HepG2 (cell line): ENCODE results near the gene MIF4GD. TPM values are rescaled to one million over a fixed set of nuclear protein-coding genes. Genes with fewer than 3 reads are reported as not detected.
A peak's percentile ranks its signal among the peaks of the same experiment; 100 is the strongest.

Source experiments
- ATAD3A ChIP-seq: sonication (generic); formaldehyde crosslinking; IDR thresholded peaks from 2 replicates; pipeline ENCODE4 v1.4.0; 2020; ENCODE audit warnings: missing genetic modification reagents
- BRCA1 ChIP-seq: sonication (generic); formaldehyde crosslinking; IDR thresholded peaks from 2 replicates; pipeline ENCODE4 v1.4.0; 2020; ENCODE audit warnings: missing genetic modification reagents
- GLMP ChIP-seq: sonication (generic); formaldehyde crosslinking; IDR thresholded peaks from 2 replicates; pipeline ENCODE4 v1.9.0; 2021; ENCODE audit warnings: missing genetic modification reagents, mild to moderate bottlenecking, borderline replicate concordance
- GPN1 ChIP-seq: sonication (generic); formaldehyde crosslinking; IDR thresholded peaks from 2 replicates; pipeline ENCODE4 v1.5.1; 2020; ENCODE audit warnings: missing genetic modification reagents, borderline replicate concordance
- HNRNPK ChIP-seq: fragments of 200-400 bp; formaldehyde crosslinking; IDR thresholded peaks from 2 replicates; pipeline ENCODE4 v1.6.1; 2018; ENCODE audit warnings: low read length, low read depth, moderate library complexity, mild to moderate bottlenecking; ENCODE audit not compliant: poor library complexity, severe bottlenecking
- ISX ChIP-seq: sonication (generic); formaldehyde crosslinking; conservative IDR thresholded peaks from 2 replicates; pipeline ENCODE4 v1.5.0; 2020; ENCODE audit warnings: missing genetic modification reagents
- KMT2B ChIP-seq: IDR thresholded peaks from 2 replicates; pipeline ENCODE4 v1.6.1; 2016; ENCODE audit warnings: missing genetic modification reagents, missing compliant biosample characterization
- RARG ChIP-seq: sonication (generic); formaldehyde crosslinking; IDR thresholded peaks from 2 replicates; pipeline ENCODE4 v1.4.0; 2020; ENCODE audit warnings: low read depth, mild to moderate bottlenecking, missing genetic modification reagents
- SIX1 ChIP-seq: sonication (generic); formaldehyde crosslinking; IDR thresholded peaks from 2 replicates; pipeline ENCODE4 v1.4.0; 2020; ENCODE audit warnings: missing genetic modification reagents, borderline replicate concordance
- SNAPC5 ChIP-seq: sonication (generic); formaldehyde crosslinking; IDR thresholded peaks from 2 replicates; pipeline ENCODE4 v1.8.1; 2023; ENCODE audit warnings: mild to moderate bottlenecking, missing genetic modification reagents, borderline replicate concordance
- ZBTB8A ChIP-seq: sonication (generic); formaldehyde crosslinking; IDR thresholded peaks from 2 replicates; pipeline ENCODE4 v1.4.0; 2020; ENCODE audit warnings: mild to moderate bottlenecking, low read depth, missing genetic modification reagents, borderline replicate concordance
- ZFP36L1 ChIP-seq: sonication (generic); formaldehyde crosslinking; IDR thresholded peaks from 2 replicates; pipeline ENCODE4 v1.8.0; 2022; ENCODE audit warnings: mild to moderate bottlenecking, missing genetic modification reagents, moderate library complexity
- ZNF230 ChIP-seq: sonication (generic); formaldehyde crosslinking; IDR thresholded peaks from 2 replicates; pipeline ENCODE4 v1.4.0; 2020; ENCODE audit warnings: mild to moderate bottlenecking, missing genetic modification reagents
- ZNF253 ChIP-seq: sonication (generic); formaldehyde crosslinking; IDR thresholded peaks from 2 replicates; pipeline ENCODE4 v1.8.0; 2022; ENCODE audit warnings: mild to moderate bottlenecking, missing genetic modification reagents, borderline replicate concordance
- ZNF34 ChIP-seq: sonication (generic); formaldehyde crosslinking; IDR thresholded peaks from 2 replicates; pipeline ENCODE4 v1.4.0; 2020; ENCODE audit warnings: mild to moderate bottlenecking, missing genetic modification reagents, borderline replicate concordance
- ZNF660 ChIP-seq: sonication (generic); formaldehyde crosslinking; IDR thresholded peaks from 2 replicates; pipeline ENCODE4 v1.5.1; 2020; ENCODE audit warnings: mild to moderate bottlenecking, low read depth, missing genetic modification reagents, borderline replicate concordance
- ZNF691 ChIP-seq: sonication (generic); formaldehyde crosslinking; IDR thresholded peaks from 2 replicates; pipeline ENCODE4 v1.4.0; 2020; ENCODE audit warnings: missing genetic modification reagents, low read depth, mild to moderate bottlenecking, borderline replicate concordance
- ZNF704 ChIP-seq: sonication (generic); formaldehyde crosslinking; IDR thresholded peaks from 2 replicates; pipeline ENCODE4 v1.8.1; 2023; ENCODE audit warnings: mild to moderate bottlenecking, inconsistent platforms, moderate library complexity, missing genetic modification reagents, borderline replicate concordance
- ZNF788 ChIP-seq: sonication (generic); formaldehyde crosslinking; IDR thresholded peaks from 2 replicates; pipeline ENCODE4 v1.5.0; 2020; ENCODE audit warnings: mild to moderate bottlenecking, missing genetic modification reagents, borderline replicate concordance
- polyA plus RNA-seq, 8 experiments: library from polyadenylated mRNA; depleted of rRNA in 3 of 8; stranded (reverse) in 7 of 8; unstranded in 1 of 8; fragments of >200 nt; fragmentation: Illumina TruSeq in 4 of 8; extraction: Trizol in 4 of 8; gene quantifications; 2 replicates each; pipeline versions ENCODE4 v1.2.1 to v1.2.3, GENCODE V29; 2011 to 2016; ENCODE audit warnings: low read depth in 4 of 8, missing spikeins in 1 of 8, mixed read lengths in 1 of 8; ENCODE audit not compliant: insufficient read depth in 1 of 8
- total RNA-seq, 5 experiments: library from RNA; depleted of rRNA; stranded (reverse); fragments of >200 nt; fragmentation: Illumina TruSeq; extraction: Trizol; gene quantifications; 2 replicates each; pipeline ENCODE4 v1.2.3, GENCODE V29; 2016; ENCODE audit warnings: low read depth in 1 of 5
- TF ChIP-seq, protein P1 (sequence below): sonication (generic); formaldehyde crosslinking; IDR thresholded peaks from 2 replicates; pipeline ENCODE4 v1.5.0; 2020; ENCODE audit warnings: missing genetic modification reagents, mild to moderate bottlenecking, borderline replicate concordance
- TF ChIP-seq, protein P2 (sequence below): sonication (generic); formaldehyde crosslinking; conservative IDR thresholded peaks from 2 replicates; pipeline ENCODE4 v1.8.0; 2022; ENCODE audit warnings: mild to moderate bottlenecking, moderate library complexity, missing genetic modification reagents

The MIF4GD gene
- total and polyA plus RNA-seq, 2 of the 13 experiments (the other 11 are each of a cell fraction or from before 2014, with no cell fraction given) = 14.0 to 28.0 TPM

DNA sequence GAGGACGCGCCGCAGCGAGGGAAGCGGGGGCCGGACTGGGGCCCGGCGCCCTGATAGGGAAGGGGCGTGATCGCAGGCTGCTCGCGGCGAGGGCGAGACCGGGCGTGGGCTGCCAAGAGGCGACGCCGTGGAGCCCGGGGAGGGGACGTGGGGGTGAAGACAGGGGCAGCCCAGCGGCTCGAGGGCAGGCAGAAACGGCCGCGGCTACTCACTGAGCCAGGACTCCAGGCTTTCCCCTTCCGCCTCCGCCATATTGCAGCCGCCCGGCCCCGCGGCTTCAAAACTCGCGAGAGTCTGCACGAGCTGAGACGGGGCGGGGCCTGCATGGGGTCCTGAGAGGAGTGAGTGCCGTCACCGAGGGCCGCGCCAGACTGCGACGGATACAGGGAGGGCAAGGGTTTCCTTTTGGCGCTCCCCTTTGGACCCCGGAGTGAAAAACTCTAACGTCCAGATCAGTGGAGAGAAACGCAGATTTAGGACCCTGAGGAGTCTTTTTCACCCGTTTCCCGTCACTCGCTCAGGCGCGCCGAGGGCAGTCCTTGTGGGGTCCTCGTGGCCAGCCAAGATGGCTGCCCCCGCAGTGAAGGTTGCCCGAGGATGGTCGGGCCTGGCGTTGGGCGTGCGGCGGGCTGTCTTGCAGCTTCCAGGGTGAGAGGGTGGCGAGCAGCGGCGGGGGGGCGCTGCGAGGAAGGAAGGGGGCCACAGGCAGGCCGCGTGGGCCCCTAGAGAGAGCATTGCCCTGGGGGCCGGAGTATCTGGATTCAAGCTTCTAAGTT is 9.5 kb downstream of the MIF4GD start, which contains the start of the genes GGA3 and MRPS7 (continued):
- TF ChIP-seq, protein P1, sequence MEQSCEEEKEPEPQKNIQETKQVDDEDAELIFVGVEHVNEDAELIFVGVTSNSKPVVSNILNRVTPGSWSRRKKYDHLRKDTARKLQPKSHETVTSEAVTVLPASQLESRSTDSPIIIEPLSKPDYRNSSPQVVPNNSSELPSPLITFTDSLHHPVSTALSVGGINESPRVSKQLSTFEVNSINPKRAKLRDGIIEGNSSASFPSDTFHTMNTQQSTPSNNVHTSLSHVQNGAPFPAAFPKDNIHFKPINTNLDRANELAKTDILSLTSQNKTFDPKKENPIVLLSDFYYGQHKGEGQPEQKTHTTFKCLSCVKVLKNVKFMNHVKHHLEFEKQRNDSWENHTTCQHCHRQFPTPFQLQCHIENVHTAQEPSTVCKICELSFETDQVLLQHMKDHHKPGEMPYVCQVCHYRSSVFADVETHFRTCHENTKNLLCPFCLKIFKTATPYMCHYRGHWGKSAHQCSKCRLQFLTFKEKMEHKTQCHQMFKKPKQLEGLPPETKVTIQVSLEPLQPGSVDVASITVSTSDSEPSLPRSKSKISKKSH (CRISPR knock-in tag) = peak; percentile 87; the same call in 1 of the 2 replicates
- TF ChIP-seq ISX (CRISPR knock-in tag) (no peak; the same call in 1 of the 2 replicates), ZNF253 (0 out of 2 replicates have a peak, but pooled peaks have one; percentile 14), ZBTB8A (CRISPR knock-in tag) (no peak; the same call in 1 of the 2 replicates), HNRNPK (peak; percentile 85), ZNF788 (CRISPR knock-in tag) (peak; percentile 86), ZNF691 (no peak), SNAPC5 (CRISPR knock-in tag) (no peak), ATAD3A (CRISPR knock-in tag) (peak; percentile 21; the same call in 1 of the 2 replicates), ZNF34 (CRISPR knock-in tag) (no peak), BRCA1 (CRISPR knock-in tag) (peak; percentile 78; the same call in 1 of the 2 replicates), ZNF704 (CRISPR knock-in tag) (peak; percentile 79; the same call in 1 of the 2 replicates), ZFP36L1 (CRISPR knock-in tag) (peak; percentile 88), RARG (CRISPR knock-in tag) (peak; percentile 72; the same call in 1 of the 2 replicates), GLMP (CRISPR knock-in tag) (no peak), SIX1 (CRISPR knock-in tag) (no peak), ZNF230 (CRISPR knock-in tag) (peak; percentile 97; the same call in 1 of the 2 replicates), ZNF660 (no peak), KMT2B (CRISPR knock-in tag) (peak; percentile 89), GPN1 (CRISPR knock-in tag) (no peak)
- TF ChIP-seq, protein P2, sequence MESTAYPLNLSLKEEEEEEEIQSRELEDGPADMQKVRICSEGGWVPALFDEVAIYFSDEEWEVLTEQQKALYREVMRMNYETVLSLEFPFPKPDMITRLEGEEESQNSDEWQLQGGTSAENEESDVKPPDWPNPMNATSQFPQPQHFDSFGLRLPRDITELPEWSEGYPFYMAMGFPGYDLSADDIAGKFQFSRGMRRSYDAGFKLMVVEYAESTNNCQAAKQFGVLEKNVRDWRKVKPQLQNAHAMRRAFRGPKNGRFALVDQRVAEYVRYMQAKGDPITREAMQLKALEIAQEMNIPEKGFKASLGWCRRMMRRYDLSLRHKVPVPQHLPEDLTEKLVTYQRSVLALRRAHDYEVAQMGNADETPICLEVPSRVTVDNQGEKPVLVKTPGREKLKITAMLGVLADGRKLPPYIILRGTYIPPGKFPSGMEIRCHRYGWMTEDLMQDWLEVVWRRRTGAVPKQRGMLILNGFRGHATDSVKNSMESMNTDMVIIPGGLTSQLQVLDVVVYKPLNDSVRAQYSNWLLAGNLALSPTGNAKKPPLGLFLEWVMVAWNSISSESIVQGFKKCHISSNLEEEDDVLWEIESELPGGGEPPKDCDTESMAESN (CRISPR knock-in tag) = peak; percentile 75; the same call in 1 of the 2 replicates
